ENCODE measurements around the gene RUNX3. TPM values are rescaled to one million over a fixed set of nuclear protein-coding genes. Genes with fewer than 3 reads are reported as not detected.

The RUNX3 gene
- total RNA-seq, 1 donor, result not detected

GRCh38 chr1:24903955-24904730, 25.9 kb downstream of the RUNX3 start:
- H3K4me3 ChIP-seq (ENCODE audit: low read depth, low read length), result no peak overlapping the region
- TF ChIP-seq CTCF (IDR thresholded peaks at IDR 0.05; ENCODE audit: insufficient read depth, low read depth, low read length), result no peak
- DNase-seq (ENCODE audit: low read depth), result no peak

- TF ChIP-seq CTCF (IDR thresholded peaks at IDR 0.05; ENCODE audit: insufficient read depth, low read depth, low read length), result no peak
- H3K4me3 ChIP-seq (ENCODE audit: low read depth, low read length), result no peak overlapping the region
- DNase-seq (ENCODE audit: low read depth), result no peak
These were observed 26.5 kb downstream of the RUNX3 start for GRCh38 chr1:24903560-24903954.

- no peak overlapping the region for H3K4me3 ChIP-seq (ENCODE audit: low read depth, low read length)
- TF ChIP-seq CTCF (IDR thresholded peaks at IDR 0.05; ENCODE audit: insufficient read depth, low read depth, low read length), result no peak
- DNase-seq (ENCODE audit: low read depth), result no peak
These were observed 27.0 kb downstream of the RUNX3 start for GRCh38 chr1:24903011-24903461.

- TF ChIP-seq CTCF (IDR thresholded peaks at IDR 0.05; ENCODE audit: insufficient read depth, low read depth, low read length), result no peak
- no peak overlapping the region for H3K4me3 ChIP-seq (ENCODE audit: low read depth, low read length)
- DNase-seq (ENCODE audit: low read depth), result no peak
These were observed 27.6 kb downstream of the RUNX3 start for GRCh38 chr1:24902471-24902891.

- H3K4me3 ChIP-seq (ENCODE audit: low read depth, low read length), result no peak overlapping the region
- no peak for TF ChIP-seq CTCF (IDR thresholded peaks at IDR 0.05; ENCODE audit: insufficient read depth, low read depth, low read length)
- no peak for DNase-seq (ENCODE audit: low read depth)
These were observed 28.1 kb downstream of the RUNX3 start for GRCh38 chr1:24901791-24902470.

- H3K4me3 ChIP-seq (ENCODE audit: low read depth, low read length), result no peak overlapping the region
- no peak for DNase-seq (ENCODE audit: low read depth)
- TF ChIP-seq CTCF (IDR thresholded peaks at IDR 0.05; ENCODE audit: insufficient read depth, low read depth, low read length), result no peak
These were observed 28.9 kb downstream of the RUNX3 start for GRCh38 chr1:24900985-24901781.
